SK-MEL-5 (cell line): ENCODE results near the gene RTP3. TPM values are rescaled to one million over a fixed set of nuclear protein-coding genes. Genes with fewer than 3 reads are reported as not detected.

Experiments
- DNase-seq: peaks from one replicate; pipeline ENCODE4 v3.0.0-alpha.2; 2016; ENCODE audit warnings: low read depth, low spot score
- in situ Hi-C: cut with HindIII; loops from 2 replicates; pipeline ENCODE4 v1.10.0; 2016; ENCODE audit warnings: low sequenced_read_pairs, high pct_unique_total_duplicates, low pct_unique_long_range_greater_than_20kb
- total RNA-seq: library from RNA; depleted of rRNA; stranded (reverse); fragments of >200 nt; shearing (Covaris generic); gene quantifications from 2 replicates; pipeline ENCODE4 v1.2.3, GENCODE V29; 2014

RTP3 gene
- total RNA-seq, 1 experiment from 2014 or later: not detected

DNA sequence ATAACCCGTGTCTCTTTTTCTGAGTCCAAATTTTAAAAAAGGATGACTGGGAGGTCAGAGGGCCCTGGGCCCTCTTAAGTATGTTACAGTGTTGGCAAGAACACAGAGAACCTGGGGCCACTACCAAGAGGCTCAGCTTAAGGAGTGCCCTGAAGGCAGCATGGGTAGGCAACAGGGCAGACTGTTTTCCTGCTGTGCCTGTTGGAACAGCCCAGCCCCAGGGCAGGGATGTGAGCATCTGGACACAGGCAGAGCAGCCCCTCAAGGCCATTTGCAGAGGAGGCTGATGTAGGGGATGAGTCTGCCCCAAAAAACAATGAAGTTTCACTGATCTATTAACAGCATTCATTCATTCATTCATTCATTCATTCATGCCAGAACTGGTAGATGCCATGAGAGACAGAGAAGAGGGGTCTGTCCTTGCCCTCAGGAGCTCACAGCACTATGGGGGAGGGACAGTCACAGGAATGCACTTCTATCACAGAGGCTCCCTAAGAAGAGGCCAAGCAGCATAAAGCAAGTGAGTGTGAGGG lies 30.8 kb upstream of the RTP3 start:
- no peak for DNase-seq
- in situ Hi-C loops: no loop called here

DNA sequence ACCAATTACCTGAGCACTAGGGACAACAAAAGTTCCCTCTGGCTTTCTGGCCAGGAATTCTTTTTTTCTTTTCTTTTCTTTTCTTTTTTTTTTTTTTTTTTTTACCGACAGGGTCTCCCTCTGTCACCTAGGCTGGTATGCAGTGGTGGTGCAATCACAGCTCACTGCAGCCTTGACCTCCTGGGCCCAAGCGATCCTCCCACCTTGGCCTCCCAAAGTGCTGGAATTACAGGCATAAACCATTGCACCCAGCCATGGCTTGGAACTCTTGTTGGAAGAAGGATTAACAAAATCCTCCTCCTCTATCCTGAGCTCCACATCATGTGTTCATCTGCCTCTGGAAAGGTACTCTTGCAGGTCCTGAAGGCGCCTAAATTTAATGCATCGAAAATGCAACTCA lies 30.2 kb upstream of the RTP3 start:
- DNase-seq: no peak
- in situ Hi-C loops: no loop called here

DNA sequence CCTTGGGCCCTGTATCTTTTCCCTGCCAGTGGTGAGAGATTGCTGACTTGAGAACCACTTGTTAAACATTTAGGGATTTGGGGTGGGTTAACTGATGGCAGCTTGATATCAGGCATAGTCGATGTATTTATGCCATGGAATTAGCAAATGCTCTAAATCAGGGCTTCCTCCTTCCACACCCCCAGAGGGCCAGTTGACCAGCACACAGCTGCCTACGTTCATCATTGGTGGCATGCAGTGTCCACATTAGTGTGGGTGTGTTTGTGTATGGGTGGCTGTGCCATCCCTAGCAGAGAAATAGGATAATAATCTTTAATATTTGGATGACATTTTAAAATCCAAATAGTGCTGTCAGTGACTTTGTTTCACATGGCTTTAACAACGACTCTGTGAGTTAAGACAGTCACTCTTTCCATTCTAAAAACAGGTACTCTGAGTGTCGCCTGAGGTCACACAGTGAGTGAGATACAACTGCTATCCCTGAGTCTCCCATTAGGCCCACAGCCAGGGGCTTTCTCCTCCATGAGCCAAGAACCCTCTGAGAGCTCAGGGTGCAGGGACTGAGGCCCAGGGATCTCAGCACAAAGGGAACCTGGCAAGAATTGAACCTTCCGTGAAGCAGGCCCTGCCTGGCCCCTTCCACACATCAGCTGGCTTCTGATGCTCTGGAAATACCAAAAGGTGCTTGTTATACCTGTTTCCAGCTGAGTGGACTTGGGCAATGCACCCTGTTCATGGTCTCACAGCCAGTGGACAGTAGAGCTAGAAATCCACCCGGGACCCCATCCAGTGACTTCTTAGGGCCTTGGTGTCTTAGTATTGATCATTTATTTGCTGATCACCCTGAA lies 28.8 kb upstream of the RTP3 start:
- in situ Hi-C loops: no loop called here
- DNase-seq: no peak

DNA sequence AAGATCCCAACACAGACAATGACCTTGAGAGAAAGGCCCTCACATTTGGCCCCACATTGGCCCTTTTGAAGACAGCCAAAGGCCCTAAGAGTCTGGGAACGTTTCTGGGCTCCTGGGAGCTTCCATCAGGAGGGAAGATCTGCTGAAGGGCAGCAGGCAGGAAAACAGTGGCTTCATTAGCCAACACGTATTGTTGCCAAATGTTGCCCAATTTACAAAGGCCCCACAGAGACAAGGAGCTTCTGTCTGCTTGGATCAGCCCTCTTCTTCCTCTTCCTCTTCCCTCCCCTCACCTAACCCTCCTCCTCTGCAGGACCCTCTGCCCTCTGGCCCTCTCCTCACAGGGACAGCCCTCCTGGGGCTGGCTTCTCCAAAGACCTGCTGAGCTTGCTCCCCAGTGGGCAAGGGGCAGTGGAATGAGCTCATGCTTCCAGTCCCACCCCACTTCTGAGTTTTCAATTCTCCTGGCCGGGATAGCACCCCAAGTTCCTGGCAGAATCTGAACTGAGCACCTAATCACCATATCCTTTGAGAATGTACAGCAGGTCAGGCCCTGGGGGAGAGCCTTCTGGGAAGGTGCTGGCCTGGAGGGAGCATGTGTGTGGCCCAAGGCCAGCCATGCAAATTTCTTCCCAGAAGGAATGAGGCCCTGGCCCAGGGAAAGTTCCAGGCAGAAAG lies 28.0 kb upstream of the RTP3 start:
- no peak for DNase-seq
- in situ Hi-C loops: no loop called here

DNA sequence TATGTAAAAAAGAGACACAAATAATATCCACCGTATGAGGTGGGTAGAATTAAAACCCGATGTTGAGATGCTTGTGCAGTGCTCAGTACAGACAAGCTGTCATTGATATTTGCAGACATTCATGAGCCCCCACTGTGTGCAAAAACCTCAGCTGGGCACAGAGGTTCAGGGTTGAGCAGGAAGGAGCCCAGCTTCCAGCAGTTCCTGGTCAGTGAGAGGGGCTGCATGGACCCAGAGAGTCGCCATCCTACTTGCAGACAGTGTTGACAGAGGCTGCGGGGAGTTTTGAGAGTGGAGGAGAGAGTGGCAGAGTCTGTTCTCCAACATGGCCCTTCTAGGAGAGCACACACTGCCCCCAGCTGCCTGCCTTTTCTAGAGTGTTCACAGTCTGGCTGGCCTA lies 26.9 kb upstream of the RTP3 start:
- no peak for DNase-seq
- in situ Hi-C loops: no loop called here

DNA sequence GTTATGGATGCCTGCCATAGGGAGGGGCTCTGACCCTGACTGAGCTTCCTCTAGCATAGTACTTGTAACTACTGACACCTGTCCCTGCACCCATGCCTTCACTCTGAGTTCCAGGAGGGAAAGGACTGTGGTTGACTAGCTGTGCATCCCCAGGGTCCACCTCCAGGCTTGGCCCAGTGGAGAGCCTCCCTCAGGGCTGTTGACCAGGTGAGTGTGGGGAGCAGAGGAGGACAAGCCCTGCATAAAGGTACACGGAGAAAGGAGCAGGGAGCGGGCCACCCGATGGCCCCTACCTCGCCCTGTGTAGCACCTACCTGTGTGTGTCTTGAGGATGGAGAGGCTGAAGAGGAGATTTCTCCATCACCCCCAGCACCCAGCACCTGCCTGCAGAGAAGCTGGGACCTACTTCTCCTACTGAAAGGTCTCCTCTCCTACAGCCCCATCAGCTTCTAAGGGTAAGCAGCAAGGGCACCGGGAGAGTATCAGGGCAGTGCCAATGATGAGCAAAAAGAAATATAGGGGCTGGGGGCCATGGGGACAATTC lies 26.3 kb upstream of the RTP3 start:
- DNase-seq: no peak
- in situ Hi-C loops: no loop called here

DNA sequence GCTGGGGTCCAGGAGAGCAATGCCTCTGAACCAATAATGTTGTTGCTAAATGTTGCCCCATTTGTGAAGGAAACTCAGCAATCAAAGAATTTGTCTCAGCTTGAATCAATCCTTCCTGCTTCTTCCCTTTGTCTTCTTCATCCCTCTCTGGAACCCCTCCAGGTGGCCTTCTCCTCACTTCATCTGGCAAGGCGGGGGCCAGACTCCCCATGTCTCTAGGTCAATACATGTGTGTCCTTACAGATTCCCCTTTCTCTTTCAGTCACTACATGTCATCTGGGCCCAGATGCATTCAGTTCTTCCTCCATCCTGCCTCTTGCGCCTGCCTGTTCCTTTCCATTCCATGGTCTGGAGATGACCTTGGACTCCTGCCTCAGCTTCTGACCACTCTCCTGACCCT lies 25.0 kb upstream of the RTP3 start:
- in situ Hi-C loops: no loop called here

DNA sequence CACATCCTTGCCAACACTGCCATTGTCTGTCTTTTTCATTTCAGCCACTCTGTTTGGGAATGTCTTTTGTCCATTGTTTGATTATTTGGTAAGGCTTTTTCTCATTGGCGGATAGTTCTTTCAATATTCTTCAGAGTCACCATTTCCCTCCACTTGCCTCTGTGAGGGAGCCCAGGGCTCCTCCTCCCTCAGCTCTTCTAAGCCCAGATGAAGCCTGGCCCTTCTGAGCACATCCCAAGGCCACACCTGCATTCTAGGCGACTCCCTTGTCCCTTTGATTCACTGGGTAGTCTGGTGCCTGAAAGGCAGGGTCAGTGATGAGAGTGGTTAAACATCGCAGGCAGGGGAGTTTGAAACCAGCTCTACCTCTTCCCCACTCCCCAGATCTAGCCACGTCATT lies 20.6 kb upstream of the RTP3 start:
- in situ Hi-C loops: no loop called here

More for the DNA sequence above, 25.0 kb upstream of the RTP3 start:
- DNase-seq: no peak

DNA sequence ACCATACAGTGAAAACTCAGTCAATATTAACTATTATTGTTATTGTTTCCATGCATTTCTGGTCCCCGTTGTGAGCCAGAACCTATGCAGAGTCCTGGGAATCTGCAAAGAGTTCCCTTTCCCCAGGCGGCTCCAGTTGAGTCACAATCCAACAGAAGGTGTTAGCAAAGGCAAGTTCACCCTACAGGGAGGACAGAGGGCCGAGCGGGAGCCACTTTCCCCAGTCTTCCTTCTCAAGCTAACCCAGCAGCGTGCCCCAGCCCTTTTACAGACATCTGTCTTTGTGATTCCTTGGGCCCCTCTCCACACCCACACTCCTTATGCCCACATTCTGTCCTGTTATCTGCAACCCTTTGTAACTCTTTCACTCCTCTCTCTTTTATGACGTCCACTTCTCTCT lies 20.0 kb upstream of the RTP3 start:
- in situ Hi-C loops: no loop called here
- no peak for DNase-seq

More for the DNA sequence above, 20.6 kb upstream of the RTP3 start:
- no peak for DNase-seq

DNA sequence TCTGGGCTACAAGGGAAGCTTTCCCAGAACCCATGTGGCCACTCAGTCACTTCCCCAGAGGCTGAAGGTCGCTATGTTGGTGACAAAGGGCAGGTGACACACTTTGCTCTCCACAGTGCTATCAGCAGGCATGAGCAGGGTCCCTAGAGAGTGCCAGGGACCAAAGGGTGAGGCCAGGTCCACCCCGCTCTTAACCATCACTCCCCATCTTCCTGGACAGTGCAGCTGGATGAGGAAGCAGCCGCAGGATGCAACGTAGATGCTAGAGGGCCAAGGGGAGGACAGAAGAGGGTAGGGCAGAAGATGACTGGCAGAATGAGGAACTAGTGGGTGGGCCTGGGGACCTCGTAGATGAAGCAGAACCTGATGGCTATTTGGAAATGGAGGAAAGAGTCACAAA lies 19.4 kb upstream of the RTP3 start:
- no peak for DNase-seq
- in situ Hi-C loops: no loop called here

DNA sequence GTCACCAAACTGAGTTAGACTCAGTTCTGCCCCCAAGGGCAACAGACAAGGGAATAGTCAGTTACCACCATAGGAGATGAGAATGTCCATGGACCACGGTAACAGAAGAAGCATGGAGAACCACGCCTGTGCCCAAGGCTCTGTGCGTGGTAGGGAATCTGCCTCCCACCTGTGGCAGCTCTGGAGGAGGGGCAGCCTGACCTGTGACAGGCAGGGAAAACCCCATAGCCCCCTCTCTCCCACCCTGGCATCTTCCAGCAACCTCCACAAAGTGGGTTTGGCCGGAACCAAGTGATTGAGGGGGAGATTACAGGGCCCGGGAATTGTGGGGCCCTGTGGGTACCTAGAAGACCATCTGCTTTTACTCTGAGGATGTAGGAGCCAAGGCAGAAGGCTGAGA lies 18.8 kb upstream of the RTP3 start:
- DNase-seq: no peak
- in situ Hi-C loops: no loop called here

DNA sequence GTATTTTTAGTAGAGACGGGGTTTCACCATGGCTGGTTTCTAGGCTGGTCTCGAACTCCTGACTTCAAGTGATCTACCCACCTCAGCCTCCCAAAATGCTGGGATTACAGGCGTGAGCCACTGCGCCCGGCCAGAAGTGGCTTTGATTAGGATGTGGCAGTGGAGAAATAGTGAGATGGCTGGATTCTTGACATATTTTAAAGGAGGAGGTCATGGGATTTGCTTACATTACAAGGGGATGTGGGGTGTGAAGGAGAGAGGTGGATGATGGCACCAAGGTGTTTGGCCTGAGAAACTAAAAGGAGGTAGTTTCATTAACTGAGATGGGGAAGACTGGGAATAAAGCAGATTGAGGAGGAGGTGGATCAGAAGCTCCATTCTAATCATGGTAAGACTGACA lies 18.1 kb upstream of the RTP3 start:
- in situ Hi-C loops: no loop called here
- DNase-seq: no peak

DNA sequence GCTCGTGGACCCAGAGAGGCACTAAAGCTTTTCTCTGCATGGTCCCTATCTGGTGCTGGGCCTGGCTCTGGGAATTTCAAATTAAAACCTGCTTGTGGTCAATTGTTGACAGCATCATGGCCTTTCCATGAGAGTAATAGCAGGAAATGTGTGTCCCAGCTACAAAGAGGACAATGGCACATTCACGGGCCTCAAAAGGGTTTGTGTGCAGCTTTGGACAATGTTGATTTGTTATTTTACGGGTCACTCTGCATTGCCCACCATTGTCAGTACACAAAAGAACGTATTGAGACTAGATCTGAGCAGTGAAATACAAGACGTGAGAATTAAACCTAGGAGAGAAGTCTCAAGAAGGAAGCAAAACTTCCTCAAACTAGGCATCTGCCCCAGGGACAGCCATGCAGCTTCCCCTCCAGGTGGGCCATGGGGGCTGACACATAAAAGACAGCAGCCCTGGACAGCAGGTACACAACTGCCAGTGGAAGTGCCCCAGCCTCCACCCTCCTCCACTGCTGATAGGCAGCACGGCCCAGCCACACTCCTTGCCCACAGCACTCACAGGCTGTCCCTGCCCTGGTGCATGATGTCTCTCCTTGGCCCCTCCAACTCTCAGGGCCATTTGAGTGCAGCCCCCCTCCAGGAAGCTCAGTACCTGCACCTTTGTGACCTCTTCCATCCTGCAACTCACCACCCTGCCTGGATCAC lies 17.1 kb upstream of the RTP3 start:
- DNase-seq: peak; percentile 85
- in situ Hi-C loops: no loop called here

DNA sequence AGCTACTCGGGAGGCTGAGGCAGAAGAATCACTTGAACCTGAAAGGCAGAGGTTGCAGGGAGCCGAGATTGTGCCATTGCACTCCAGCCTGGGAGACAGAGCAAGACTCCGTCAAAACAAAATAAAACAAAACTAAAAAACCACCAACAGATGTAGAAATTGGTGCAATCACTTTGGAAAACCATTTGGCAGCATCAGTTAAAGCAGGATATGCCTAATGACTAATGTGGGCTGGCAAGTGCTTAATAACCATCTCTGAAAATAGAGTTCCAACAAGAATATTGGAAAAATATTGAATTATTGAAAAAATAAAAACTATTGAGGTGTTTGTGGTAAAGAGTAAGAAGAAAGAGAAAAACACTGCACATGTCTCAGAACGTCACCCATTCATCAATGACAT lies 16.1 kb upstream of the RTP3 start:
- in situ Hi-C loops: no loop called here

DNA sequence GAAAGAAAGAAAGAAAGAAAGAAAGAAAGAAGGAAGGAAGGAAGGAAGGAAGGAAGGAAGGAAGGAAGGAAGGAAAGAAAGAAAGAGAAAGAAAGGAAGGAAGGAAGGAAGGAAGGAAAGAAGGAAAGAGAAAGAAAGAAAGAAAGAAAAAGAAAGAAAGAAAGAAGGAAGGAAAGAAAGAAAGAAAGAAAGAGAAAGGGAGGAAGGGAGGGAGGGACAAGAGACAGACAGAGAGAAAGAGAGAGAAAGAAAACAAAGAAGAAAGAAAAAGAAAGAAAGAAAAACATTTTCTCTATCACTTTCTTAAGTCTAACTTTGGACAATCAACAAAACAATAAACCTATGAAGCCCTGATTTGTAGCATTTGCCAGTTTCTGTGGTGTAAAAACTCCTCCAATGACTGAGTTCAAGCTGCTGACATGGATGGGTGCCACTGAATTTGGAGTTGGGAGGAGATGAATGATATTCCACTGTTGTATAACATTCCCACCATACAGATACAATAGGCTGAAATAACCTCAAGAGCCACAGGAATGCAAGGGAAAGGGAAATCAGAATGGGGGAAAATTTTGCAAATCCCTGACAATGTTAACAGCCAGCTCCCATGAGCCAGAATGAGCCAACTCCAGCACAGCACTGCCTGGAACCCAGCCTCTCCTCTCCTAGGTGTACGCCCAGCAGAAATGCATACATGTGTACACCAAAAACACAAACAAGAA lies 15.0 kb upstream of the RTP3 start:
- no peak for DNase-seq
- in situ Hi-C loops: no loop called here

More for the DNA sequence above, 16.1 kb upstream of the RTP3 start:
- no peak for DNase-seq

DNA sequence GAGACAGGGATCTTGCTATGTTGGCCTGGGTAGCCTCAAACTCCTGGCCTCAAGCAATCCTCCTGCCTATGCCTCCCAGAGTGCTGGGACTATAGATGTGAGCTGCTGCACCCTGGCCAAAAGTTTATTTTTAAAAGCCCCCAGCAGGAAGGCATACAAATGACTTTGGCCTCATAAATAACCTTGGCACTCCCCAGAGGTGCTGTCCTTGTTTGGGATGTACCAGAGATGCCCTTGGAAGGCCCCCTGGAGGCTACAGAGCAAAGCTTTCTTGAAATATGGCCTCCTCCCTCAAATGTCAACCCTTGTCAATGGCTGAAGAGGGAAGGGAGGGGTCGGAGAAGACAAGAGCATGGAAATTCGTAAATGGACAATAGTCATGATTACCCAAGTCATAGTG lies 14.0 kb upstream of the RTP3 start:
- peak; percentile 23 for DNase-seq
- in situ Hi-C loops: no loop called here

DNA sequence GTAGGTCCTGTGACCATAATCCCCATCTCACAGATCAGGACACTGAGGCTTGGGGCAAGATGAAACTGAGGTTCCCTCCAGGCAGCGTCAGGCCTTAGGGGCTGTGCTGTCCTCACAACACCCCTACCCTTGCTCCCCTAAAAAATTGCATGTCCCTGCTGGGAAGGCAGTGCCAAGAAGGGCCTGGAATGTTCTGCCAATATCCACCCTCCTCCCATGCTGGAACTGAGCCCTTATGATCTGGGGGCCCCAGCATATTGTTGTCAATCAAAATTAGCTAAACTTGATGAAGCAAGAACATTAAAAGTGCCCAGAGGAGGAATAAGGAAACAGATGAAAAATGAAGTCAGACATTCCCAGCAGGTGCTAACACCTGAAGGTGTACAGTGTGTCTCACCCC lies 13.4 kb upstream of the RTP3 start:
- DNase-seq: no peak
- in situ Hi-C loops: no loop called here
